GM21786 (cell line): ENCODE results near the gene SMIM17.

Experiments used
- ATAC-seq: cut with Tn5 transposase; IDR thresholded peaks from one replicate; pipeline ENCODE4 v1.9.1; 2021; ENCODE audit not compliant: unreplicated experiment

The SMIM17 gene

DNA sequence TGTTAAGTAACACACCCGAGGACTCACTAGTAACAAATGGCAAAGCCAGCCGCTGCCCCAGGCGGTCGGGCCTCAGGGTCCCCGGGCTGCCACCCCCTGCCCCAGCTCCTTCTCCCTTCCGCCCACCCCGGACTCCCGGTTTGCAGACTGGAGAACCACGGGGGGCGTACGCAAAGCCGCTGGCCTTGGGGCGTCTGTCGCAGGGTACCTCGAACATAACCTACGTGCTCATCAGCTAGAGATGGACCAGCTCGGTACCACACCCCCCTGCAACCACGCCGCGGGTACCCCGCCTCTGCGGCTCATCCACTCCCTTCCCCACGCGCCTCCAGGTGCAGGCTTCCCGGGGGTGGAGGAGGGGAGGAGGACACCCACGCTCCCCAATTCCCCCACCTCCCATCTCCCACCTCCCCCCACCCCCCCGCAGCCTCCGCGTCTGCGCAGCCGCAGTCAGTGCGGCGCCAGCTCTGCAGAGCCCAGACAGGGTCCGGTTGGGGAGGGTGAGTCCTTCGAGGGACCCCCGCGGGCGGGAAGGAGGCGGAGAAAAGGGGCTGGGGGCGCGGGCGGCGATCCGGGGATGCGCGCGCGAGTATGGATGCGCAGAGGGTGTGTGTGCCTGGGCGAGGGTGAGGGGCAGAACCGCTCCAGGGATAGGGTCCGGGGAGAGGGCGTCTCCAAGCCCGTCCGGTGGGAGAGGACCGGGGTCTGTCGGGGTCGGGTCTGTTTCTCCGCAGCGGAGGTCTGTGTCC is at the start of gene SMIM17:
Gene SMIM17 (plus strand): TSS at position 449 of the 749 bp plus-strand sequence. CDS start 2,509 bp downstream, outside the sequence.
- ATAC-seq: no peak

DNA sequence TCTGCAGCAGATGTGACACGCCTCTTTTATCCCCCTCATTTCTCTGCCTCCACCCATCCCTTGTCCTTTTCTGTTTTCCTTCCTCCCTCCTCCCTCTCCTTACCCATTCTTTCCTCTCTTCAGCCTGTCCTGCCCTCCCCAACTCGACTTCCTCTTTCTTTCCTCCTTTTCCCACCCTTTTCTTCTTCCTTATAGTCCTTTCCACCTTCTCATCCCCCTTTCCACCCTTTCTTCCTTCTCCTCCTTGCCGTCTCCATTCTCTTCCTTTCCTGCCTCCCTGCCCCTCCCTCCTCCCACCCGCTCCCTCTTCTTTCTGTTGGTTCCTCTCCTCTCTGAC is 48.5 kb upstream of the SMIM17 start:
- ATAC-seq: no peak

DNA sequence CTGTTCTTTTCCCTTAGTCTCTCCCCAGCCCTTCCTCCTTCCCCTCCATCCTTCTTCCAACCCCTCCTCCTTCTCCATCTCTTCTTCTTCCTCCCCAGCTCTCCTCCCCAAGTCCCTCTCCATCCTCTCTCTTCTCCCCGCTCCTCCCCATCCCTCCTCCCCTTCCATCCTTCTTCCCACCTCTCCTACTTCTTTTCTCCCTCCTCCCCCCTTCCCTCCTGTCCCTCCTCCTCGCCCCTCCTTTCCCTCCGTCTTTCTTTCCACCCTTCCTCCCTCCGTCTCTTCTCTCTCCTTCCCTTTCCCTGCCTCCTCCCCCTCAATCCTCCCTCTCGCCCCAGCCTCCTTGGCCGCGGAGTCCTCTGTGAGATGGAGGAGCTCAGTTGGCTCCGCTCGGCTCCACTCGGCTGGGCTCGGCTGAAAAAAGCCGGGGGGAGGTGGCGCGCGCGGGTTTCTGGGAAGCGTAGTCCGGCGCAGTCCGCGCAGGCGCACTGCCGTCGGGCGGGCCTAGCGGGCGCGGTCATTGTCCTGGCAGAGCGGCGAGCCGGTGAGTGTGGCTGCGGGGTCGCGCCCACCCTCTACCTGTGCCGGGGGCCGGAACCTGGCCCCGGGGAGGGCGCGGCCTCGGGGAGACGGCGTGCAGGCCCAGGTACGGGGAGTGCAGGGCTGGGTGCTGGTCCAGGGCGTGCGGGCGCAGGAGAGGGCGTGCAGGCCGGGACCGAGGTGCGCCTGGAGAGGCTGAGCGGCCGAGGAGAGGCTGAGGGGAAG is 48.0 kb upstream of the SMIM17 start, which contains the start of gene ZNF71:
Gene ZNF71 (plus strand): TSS at position 520 of the 765 bp plus-strand sequence. CDS start 6,257 bp downstream, outside the sequence.
- peak; percentile 89 for ATAC-seq

DNA sequence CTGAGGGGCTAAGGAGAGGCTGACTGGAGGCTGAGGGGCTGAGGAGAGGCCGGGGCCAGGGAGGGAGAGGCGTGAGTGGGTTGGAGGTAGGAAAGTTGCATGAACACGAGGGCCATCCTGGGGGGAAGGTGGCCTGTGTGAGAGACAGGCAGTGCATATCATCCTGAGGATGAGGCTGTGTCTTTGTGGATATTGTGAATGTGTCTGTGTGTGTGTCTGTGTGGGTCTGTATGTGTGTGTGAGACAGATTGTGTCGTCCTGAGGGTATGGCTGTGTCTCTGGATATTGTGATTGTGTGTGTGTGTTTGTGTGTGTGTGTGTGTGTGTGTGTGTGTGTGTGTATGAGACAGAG is 47.4 kb upstream of the SMIM17 start:
- ATAC-seq: no peak

DNA sequence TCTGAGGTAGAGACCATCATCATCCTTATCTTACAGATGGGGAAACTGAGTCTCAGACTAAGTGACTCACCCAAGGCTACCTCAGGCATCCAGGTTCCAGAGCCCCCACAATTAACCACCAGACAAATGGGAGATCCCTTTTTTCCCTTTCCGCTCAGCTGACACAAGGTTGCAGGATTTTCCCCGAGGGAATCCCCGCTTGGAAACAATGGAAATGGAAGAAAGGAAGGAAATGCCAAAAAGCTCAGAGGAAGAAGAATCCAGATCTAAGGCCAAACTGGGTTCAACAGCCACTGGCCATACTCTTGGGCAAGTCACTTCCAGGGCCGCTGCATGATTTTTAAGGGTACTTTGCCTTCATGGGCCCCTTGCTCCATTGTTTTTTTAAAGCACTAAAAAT is 46.3 kb upstream of the SMIM17 start:
- no peak for ATAC-seq

DNA sequence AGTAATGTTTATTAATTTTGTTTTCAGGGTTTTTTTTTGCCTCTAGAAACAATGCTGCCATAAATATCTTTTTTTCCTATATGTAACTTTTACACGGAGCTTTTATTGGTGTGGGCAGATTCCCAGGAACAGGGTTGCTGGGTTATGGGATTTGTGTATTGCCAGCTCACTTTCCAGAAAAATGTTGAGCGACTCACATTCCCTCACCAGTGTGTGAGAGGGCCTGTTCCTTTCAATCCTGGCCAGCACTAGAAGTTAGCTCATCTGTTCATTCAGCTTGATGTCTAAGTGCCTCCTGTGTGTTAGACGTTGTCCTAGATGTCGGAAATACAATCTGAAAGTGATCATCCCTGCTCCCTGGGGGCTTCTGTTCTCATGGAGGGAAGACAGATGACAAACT is 45.3 kb upstream of the SMIM17 start:
- ATAC-seq: no peak

DNA sequence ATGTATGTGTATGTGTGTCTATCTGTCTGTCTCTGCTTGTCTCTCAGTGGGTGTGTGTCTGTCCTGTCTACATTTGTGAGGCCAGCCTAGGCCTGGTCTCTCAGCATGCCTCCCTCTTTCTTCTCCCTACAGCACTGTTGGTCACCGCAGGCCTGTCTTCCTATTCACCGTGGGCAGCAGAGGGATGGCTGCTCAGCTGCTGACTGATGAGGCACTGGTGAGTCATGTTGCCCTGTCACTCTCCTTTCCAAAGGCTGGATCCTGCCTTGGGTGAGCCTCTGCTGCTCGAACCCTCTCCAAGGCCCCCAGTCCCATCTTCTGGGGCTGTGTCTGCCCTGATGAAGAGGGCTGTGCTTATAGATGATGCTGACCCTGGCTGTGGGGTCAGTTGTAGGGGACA is 41.6 kb upstream of the SMIM17 start:
- no peak for ATAC-seq

DNA sequence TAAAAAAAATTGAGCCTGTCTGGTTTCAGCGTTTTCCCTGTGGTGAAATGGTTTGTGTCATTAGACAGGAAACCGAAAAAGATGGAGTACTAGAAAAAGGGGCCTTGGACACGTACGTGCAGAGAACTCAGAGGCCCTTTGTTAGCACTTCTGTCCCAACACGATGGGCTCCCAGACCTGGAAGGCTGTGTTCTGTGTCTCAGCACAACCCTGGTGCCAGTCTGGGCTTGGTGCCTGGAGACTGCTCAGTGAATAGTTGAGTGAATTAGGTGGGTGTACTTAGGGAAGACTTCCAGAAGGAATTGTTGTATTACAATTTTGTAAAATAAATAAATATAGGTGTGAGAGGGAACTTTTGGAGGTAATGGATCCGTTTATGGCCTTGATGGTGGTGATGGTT is 39.1 kb upstream of the SMIM17 start:
- no peak for ATAC-seq

DNA sequence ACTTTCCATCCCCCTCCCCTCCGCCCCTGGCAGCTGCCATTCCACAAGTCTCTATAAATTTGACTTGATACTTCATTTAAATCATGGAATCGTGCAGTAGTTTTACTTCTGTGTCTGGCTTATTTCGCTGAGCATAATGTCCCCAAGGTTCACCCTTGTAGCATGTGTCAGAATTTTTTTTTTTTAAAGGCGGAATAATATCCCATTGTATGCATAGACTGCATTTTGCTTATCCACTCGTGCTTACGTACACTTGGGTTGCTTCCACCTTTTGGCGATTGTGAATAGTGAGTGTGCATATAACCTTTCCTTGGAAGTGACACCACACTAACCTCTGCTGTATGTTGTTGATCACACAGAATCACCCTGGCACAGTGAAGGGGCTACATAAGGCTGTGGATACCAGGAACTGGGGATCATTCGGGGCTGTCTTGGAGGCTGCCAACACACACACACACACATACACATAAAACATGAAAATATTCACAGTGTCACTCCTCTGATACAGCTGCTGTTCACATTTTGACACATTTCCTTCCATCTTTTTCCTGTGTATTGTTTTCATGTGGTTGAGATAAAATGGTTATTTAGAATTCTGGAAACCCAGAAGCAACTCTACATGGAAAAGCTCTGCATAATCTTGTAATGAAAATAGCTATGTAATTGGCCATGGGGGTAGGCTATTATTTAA is 34.5 kb upstream of the SMIM17 start:
- no peak for ATAC-seq

DNA sequence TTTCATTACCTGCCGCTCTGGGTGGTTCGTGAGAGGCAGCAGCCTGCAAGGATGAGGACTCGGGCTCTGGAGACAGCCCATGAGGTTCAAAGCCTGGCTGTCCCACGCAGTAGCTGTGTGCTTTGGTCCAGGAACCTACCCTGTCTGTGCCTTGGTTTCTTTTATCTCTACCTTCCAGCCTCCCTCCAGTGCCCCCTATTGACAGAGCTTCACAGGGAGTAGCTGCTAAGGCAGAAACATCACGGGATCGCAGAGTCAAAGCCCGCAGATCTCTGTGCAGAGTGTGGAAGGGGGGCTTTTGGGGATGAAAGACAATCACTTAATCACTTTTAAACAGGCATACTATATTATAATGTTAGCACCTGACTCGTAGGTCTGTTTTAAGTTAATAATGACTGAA is 31.7 kb upstream of the SMIM17 start:
- no peak for ATAC-seq

DNA sequence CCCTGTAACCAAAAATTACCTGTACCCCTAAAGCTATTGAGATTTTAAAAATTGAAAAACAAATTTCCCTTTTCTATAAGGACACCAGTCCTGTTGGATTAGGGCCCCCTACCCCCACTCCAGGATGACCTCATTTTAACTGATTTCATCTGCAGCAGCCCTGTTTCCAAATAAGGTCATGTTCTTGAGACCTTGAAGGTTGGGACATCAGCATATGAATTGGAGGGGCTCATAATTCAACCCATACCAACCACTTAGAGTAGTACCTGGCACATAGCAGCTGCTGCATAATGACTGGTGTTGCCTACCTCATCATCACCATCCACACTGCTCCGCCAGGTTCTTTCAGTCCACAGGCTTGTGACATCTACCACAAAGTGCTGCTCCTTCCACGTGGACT is 30.2 kb upstream of the SMIM17 start:
- no peak for ATAC-seq

DNA sequence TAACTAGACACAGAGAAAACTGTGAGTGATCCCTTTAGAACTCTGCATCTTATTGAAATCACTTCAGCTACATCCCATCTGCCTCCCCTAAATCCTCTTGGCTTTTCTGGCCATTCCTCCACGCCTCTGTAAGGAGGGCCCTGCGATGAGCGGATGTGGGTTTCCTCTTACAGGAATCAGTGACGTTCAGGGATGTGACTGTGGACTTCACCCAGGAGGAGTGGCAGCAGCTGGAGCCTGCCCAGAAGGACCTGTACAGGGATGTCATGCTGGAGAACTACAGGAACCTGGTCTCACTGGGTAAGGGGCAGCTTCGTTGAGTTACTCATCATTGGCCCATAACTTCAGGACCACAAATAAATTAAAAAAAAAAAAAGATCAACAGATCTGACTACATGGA is 29.3 kb upstream of the SMIM17 start:
- ATAC-seq: no peak

DNA sequence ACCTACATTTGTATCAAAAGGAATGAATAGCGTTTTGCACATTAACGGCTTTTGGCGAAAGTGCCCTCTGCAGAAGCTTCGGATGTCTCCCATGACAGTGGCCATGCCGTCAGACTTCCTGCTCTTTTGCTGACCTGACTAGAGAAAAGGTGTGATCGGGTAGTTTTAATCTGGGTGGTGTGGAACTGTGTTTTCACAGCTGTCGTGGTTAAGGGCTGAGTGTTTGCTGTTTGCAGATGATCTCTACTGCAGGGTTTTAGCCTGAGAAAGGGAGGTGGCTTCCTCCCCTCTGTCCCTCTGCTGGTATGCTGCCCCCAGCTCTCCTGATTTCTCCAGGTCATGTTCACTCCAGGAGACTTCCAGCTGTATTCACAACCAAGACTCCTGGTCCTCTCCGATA is 25.4 kb upstream of the SMIM17 start:
- ATAC-seq: no peak

DNA sequence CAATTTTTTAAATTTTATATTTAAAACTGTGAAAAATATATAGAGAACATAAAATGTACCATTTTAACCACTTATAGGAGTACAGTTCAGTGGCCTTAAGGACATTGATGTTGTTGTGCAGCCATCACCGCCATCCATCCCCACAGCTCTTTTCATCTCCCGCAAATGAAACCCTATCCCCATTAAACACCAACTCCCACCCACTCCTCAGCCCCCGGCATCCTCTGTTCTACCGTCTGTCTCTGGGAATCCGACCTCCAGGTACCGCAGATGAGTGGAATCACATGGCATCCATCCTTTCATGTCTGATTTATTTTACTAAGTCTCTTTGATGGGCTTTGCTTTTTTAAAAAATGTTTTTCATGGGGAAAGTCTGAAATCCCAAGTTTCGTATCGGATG is 23.8 kb upstream of the SMIM17 start:
- ATAC-seq: no peak

DNA sequence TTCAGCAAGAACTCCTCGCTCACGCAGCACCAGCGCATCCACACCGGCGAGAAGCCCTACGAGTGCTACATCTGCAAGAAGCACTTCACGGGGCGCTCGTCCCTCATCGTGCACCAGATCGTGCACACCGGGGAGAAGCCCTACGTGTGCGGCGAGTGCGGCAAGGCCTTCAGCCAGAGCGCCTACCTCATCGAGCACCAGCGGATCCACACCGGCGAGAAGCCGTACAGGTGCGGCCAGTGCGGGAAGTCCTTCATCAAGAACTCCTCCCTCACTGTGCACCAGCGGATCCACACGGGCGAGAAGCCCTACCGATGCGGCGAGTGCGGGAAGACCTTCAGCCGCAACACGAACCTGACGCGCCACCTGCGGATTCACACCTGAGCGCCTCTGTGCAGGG is 20.6 kb upstream of the SMIM17 start:
- no peak for ATAC-seq

DNA sequence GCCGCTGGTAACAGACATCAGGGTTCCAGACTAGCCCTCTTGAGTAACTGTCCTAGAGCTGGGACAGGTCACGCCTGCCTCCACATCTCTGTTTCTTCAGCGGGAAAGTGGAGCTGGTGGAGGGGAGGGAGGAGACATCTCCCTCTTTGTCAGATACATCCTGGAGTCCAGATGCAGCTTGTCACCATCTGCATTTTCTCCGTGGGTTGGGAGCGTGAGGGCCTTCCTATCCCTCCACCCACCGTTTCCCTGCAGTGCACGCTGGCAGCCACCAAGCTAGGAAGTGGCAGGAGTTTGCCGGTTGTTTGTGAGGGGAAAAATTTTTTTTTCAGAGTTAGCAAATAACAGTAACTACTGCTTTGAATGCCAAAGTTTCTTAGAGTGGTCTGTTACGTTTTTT is 20.0 kb upstream of the SMIM17 start:
- no peak for ATAC-seq

DNA sequence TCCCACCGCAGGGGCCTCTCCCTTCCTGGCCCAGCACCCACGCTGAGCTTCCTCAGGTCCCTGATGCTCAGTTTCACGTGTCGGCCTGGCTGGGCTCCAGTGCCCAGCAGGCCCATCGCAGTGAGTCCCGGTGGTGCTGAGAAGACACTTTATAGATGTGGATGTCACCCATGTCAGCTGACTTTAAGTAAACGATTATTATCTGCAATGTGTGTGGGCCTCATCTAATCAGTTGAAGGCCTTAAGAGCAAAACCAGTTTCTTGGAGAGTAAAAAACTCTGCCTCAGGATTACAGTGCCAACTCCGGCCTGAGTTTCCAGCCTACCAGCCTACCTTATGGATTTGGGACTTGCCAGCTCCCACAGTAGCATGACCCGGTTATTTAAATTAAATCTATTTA is 17.3 kb upstream of the SMIM17 start:
- no peak for ATAC-seq

DNA sequence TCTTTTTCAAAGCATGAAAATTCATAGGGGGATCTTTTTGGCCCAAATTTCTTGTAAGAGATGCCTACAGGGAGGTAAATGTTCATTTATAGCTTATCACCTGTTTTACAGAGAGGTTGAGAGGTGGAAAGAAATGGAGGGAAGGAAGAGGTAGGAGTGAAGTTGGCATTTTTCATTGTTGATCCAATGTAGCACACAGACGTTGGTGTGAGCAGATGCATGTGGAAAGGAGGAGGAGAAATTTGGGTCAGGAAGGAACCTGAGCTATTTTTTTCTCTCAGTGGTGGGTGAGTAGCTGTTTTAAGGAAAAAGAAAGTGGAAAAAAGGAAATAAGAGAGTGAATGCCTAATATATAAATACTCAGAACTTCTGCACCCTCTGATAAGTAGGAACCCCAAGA is 9.9 kb upstream of the SMIM17 start:
- ATAC-seq: no peak

DNA sequence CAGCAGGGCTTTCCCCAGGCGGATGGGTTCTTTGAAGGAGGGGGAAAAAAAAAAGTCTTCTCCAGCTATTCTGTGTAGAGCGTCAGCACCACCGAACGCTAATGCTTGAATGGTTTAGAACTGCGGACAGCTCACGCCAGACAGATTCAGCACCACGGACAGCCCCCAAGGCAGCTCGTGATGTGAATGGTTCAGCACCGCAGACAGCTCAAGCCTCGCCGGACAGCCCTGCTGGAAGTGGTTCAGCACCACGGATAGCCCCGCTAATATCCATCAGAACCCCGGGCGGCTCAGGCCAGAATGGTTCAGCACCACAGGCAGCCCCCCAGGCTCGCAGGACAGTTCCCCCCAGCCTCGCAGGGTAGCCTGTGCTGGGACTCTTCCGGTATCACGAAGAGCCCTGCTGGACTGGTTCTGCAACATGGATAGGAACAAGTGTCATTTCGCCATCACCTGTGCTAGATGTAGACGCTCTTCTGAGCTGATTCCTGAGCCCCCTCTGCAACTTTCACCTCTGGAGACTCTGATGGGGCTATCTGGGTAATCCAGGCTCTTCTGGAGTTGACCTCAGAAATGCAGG is 4.9 kb upstream of the SMIM17 start:
- ATAC-seq: no peak

DNA sequence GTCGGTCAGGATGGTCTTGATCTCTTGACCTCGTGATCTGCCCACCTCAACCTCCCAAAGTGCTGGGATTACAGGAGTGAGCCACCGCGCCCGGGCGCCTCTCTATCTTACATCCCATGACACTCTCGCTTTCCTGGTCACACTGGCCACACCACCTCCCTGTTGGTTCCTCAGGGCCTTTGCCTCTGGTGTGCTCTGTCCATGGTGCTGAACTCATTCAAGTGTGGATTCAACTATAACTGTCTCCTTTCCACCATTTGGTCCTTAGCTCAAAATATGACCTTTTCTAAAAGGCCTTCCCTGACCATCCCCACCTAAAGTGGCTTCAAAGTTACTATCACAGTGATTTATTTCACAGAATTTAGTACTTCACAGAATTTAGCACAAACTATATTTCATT is 3.7 kb upstream of the SMIM17 start:
- ATAC-seq: no peak

DNA sequence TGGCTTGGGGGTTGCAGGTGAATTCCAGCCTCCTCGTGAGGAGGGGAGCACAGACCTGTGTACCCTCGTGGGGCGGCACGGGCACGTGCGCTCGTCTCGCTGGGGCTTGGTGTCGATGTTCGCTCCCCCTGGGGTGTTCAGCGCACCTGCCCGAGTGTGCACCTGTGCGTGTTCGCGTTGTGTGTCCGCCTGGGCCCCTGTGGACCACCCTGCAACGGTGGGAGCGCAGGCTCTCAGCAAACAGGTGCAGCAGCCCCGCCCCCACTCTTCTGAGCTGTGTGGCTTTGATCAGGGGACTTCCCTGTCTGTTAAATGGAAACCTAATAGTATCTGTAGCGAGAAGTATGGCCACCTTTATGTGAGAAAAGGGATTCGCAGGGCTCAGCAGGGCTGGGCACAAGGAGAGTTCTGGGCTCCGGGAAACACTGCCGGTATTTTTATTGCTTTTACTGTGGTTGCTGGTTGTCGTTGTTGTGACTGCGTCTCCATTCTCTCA is 549 bp downstream of the SMIM17 start:
- ATAC-seq: no peak

DNA sequence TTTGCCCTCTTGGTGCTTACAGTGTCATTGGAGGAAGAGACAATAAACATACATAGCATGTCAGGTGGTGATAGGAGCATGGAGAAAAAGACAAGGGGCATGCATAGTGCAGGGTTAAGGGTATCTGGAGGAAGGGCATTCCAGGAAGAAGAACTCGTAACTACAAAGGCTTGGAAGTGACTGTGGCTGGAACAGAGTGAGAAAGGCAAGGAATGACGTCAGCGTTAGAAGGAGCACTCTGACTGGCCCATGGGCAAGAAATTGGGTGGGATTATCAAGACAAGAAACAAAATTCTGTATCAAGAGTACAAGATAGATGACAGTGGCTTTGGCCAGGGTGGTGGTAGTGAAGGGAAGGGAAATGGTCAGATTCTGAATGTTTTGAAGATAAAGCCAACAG is 11.2 kb downstream of the SMIM17 start:
- no peak for ATAC-seq
